PC-3 (cell line): ENCODE data around the gene TMX2.
"Not testable (repeated sequence)": the region's sequence is repeated elsewhere in the genome, so short reads cannot be mapped to it uniquely, and the experiment has no call there.

Experiments used
- EZH2 ChIP-seq: fragments of 300-600 bp; sonication (generic); IDR thresholded peaks from one replicate; pipeline ENCODE4 v1.6.1; 2017; ENCODE audit warnings: antibody characterized with exemption, mild to moderate bottlenecking, low read length; ENCODE audit not compliant: unreplicated experiment
- TF ChIP-seq, protein P1 (sequence below): fragments of 300-600 bp; sonication (generic); conservative IDR thresholded peaks from 2 replicates; pipeline ENCODE4 v1.5.1; 2017; ENCODE audit warnings: antibody characterized with exemption, low read depth, mild to moderate bottlenecking, low read length

DNA sequence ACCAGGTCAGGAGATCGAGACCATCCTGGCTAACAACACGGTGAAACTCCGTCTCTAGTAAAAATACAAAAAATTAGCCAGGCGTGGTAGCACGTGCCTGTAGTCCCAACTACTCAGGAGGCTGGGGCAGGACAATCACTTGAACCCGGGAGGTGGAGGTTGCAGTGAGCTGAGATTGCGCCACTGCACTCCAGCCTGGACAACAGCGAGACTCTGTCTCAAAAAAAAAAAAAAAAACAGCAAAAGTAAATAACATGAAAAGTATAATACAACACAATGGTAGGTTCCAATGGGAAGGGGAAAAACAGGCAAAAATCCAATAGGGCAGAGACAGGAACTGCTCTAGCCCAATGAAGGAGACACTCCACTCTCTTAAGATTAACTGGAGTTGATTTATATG is 7.0 kb upstream of the TMX2 start:
- TF ChIP-seq, protein P1, sequence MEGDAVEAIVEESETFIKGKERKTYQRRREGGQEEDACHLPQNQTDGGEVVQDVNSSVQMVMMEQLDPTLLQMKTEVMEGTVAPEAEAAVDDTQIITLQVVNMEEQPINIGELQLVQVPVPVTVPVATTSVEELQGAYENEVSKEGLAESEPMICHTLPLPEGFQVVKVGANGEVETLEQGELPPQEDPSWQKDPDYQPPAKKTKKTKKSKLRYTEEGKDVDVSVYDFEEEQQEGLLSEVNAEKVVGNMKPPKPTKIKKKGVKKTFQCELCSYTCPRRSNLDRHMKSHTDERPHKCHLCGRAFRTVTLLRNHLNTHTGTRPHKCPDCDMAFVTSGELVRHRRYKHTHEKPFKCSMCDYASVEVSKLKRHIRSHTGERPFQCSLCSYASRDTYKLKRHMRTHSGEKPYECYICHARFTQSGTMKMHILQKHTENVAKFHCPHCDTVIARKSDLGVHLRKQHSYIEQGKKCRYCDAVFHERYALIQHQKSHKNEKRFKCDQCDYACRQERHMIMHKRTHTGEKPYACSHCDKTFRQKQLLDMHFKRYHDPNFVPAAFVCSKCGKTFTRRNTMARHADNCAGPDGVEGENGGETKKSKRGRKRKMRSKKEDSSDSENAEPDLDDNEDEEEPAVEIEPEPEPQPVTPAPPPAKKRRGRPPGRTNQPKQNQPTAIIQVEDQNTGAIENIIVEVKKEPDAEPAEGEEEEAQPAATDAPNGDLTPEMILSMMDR: not testable (repeated sequence)
- not testable (repeated sequence) for TF ChIP-seq EZH2
